A549 (cell line): ENCODE data around the gene TMEM121.
"Not testable (repeated sequence)": the region's sequence is repeated elsewhere in the genome, so short reads cannot be mapped to it uniquely, and the experiment has no call there.

ENCODE experiments used
- CHD2 ChIP-seq: fragments of 150-350 bp; IDR thresholded peaks from 2 replicates; pipeline ENCODE4 v1.6.1; 2014; ENCODE audit warnings: low read length; ENCODE audit not compliant: partially characterized antibody
- CTCF ChIP-seq: fragments of >200 bp; sonication (Bioruptor Twin); formaldehyde crosslinking; IDR thresholded peaks from 3 replicates; pipeline ENCODE4 v1.5.1; 2016
- EP300 ChIP-seq, 2 experiments: fragments of >200 bp; sonication (Bioruptor Twin); formaldehyde crosslinking; IDR thresholded peaks; 2 replicates in 1 of 2; 3 replicates in 1 of 2; pipeline ENCODE4 v1.6.1; 2016 to 2017
- FOSB ChIP-seq: fragments of 250-450 bp; sonication (Bioruptor Pico); IDR thresholded peaks from 2 replicates; pipeline ENCODE4 v1.5.0; 2020; ENCODE audit warnings: mild to moderate bottlenecking, moderate library complexity
- HDAC2 ChIP-seq: fragments of 200-600 bp; sonication (generic); IDR thresholded peaks from 2 replicates; pipeline ENCODE4 v1.6.1; 2016
- MAZ ChIP-seq: fragments of 150-350 bp; IDR thresholded peaks from 2 replicates; pipeline ENCODE4 v1.6.1; 2014; ENCODE audit warnings: antibody characterized with exemption, low read depth, low read length, borderline replicate concordance
- NFE2L2 ChIP-seq: fragments of 150-350 bp; conservative IDR thresholded peaks from 2 replicates; pipeline ENCODE4 v1.6.1; 2014; ENCODE audit warnings: low read length
- NPAS2 ChIP-seq: fragments of 250-450 bp; sonication (Bioruptor Pico); IDR thresholded peaks from 2 replicates; pipeline ENCODE4 v1.8.0; 2022; ENCODE audit warnings: mild to moderate bottlenecking, moderate library complexity, borderline replicate concordance
- PBX3 ChIP-seq: IDR thresholded peaks from 2 replicates; pipeline ENCODE4 v1.6.1; 2012
- POLR2A ChIP-seq: IDR thresholded peaks from 2 replicates; pipeline ENCODE4 v1.6.1; 2012; ENCODE audit warnings: mild to moderate bottlenecking, low read length
- POLR2AphosphoS2 ChIP-seq: conservative IDR thresholded peaks from 2 replicates; pipeline ENCODE4 v1.6.1; 2012; ENCODE audit warnings: low read length, improper control_type of control experiment, inconsistent platforms
- RAD21 ChIP-seq, 2 experiments: fragments of >200 bp in 1 of 2; sonication (Bioruptor Twin) in 1 of 2; formaldehyde crosslinking in 1 of 2; IDR thresholded peaks in 1 of 2; conservative IDR thresholded peaks in 1 of 2; 2 replicates in 1 of 2; 3 replicates in 1 of 2; pipeline ENCODE4 v1.6.1; 2012 to 2018; ENCODE audit warnings: inconsistent platforms in 1 of 2
- REST ChIP-seq: fragments of 200-600 bp; sonication (generic); IDR thresholded peaks from 2 replicates; pipeline ENCODE4 v1.6.1; 2016; ENCODE audit warnings: antibody characterized with exemption, mild to moderate bottlenecking, moderate library complexity
- RFX5 ChIP-seq: fragments of 450-650 bp; IDR thresholded peaks from 2 replicates; pipeline ENCODE4 v1.7.1; 2014; ENCODE audit warnings: antibody characterized with exemption, mild to moderate bottlenecking, moderate library complexity

- not testable (repeated sequence) for TF ChIP-seq REST; MAZ; CTCF; NPAS2 (CRISPR knock-in tag); RAD21 (conservative IDR thresholded peaks at IDR 0.05 in 1 of 2, IDR thresholded peaks at IDR 0.05 in 1 of 2); POLR2A; NFE2L2; RFX5; PBX3; FOSB; EP300 (IDR thresholded peaks at IDR 0.05); CHD2; HDAC2; POLR2AphosphoS2
These were observed 45.7 kb downstream of the TMEM121 start for GRCh38 chr14:105572063-105572462.
